GM19372 (cell line): ENCODE measurements around the gene NT5C1B.
"Not testable (repeated sequence)": the region's sequence is repeated elsewhere in the genome, so short reads cannot be mapped to it uniquely, and the experiment has no call there.

Experiments
- ATAC-seq: cut with Tn5 transposase; IDR thresholded peaks from one replicate; pipeline ENCODE4 v1.9.1; 2021; ENCODE audit warnings: mild to moderate bottlenecking, low read depth, moderate library complexity; ENCODE audit not compliant: unreplicated experiment

NT5C1B gene

GRCh38 chr2:18589354-18589753 is at the start of gene NT5C1B:
TSS of gene NT5C1B (minus strand) at chr2:18589569. CDS start at chr2:18589468, 101 bp downstream.
- ATAC-seq = no peak

- ATAC-seq = no peak
Measured at GRCh38 chr2:18637196-18637595, 47.8 kb upstream of the NT5C1B start.

- not testable (repeated sequence) for ATAC-seq
Measured at GRCh38 chr2:18632699-18633098, 43.3 kb upstream of the NT5C1B start.

DNA sequence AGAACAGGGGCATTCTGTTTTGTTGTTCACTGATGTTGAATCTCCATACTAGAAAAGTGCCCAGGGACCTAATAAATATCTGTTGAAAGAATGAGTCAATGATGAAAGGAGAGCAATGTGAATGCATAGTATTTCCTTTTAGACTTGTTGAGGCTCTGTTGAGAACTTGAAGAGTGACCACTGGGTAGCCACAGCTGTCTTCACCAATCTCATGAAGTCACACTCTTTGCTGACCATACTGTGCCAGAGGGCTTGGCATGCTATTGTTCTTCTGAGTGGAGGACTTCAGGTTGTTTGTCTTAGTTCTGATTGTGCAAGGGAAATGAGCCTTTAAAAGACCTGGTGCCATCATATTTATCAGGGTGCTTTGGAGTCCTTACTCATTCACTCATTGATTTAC is 41.6 kb upstream of the NT5C1B start:
- no peak for ATAC-seq

GRCh38 chr2:18630541-18630940 is 41.2 kb upstream of the NT5C1B start:
- ATAC-seq = no peak

DNA sequence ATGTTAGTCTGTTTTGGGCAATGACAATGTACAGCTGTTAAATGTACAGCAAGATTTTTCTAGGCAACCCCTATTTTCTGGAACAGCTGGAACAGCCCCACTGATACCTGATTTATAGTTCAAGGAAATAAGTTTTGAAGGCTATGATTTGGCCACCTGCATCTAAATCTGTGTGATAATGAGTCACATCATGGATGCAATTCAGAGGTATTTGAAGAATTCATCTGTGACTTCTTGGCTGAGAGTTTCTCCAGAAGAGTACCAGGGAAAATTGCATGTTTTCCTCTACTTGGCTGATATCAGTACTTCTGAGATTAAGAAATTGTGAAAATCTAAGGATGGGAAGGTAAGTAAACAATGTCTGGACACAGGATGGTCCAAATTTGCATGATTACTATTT is 40.7 kb upstream of the NT5C1B start:
- no peak for ATAC-seq

DNA sequence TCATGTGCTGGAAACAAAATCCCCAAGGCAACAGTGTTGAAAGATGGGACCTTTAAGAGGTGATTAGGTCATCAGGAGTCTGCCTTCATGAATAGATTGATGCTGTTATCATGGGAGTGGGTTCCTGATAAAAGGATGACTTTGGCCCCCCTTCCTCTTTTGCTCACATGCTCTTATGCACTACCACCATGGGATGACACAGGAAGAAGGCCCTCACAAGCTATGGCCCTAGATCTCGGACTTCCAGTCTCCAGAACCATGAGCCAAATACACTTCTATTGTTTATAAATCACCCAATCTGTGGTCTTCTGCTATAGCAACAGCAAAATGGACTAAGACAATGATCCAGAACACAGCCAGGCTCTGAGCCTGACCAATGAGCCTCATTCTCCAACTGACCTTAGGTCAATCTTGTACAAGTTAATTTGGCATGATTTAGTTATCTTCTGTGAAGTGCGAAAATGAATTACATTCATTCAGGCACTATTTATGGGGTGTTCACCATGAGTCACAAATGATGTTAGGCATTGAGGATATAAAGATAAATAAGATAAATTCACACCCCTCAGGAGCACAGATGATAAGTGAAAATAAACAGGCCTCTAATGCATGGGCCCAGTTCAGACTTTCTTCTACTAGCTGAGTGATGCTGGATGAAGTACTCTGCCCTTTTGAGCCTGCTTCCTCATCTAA is 37.7 kb upstream of the NT5C1B start:
- ATAC-seq = no peak

DNA sequence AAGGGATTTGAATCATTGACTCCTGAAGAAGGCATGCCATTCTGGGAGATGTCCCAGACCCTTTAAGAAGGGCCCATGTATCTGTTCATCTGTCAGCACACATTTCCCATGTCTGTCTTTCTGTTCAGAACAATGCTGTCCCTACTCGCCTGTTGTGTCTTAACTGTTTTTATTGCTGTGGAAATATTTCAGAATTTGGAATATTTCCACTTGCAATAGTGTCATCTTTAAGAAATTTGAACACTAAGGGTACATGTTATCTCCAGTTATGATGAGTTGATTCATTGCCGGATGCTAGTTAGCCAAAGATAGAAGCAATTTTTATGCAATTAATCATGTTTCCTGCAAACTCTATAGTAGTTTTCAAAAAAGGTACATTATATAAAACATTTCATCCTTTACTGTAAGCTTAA is 36.9 kb upstream of the NT5C1B start:
- no peak for ATAC-seq

DNA sequence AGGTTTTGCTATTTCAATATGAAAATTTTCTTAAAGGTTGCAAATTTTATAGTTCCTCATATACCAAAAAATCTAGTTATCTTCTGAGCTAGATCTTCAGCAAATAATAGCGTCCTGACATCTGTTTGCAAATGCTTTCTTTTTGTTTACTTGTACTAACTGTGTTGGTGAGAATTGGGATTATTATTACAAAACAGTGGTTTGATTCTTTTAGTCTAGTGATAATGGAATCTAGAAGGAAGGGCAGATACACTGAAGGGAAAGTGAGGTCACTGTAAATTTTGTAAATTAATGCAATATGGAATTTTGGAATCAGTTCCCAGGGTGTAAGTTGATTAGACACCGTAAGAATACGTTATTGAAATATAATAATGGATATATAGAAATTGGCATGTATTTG is 36.2 kb upstream of the NT5C1B start:
- ATAC-seq = no peak

DNA sequence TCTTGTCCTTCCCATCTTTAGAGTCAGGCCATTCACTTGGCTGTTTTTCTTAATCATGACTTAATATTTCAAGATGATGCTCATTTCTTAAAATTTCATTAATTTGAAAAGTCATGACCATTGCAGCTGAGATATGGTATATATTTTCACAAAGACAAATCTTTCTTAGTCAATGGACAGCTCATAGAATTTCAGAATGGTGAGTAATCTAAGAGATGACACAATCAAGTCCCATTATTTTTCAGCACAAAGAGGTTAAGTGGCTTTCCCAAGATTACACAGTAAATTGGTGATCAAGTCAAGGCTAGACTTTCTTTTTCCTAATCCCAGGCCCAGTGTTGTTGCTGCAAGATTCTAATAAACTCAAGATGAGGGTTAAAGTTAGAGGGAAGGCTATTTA is 34.4 kb upstream of the NT5C1B start:
- no peak for ATAC-seq

GRCh38 chr2:18620867-18621632 is 31.7 kb upstream of the NT5C1B start:
- ATAC-seq = no peak

DNA sequence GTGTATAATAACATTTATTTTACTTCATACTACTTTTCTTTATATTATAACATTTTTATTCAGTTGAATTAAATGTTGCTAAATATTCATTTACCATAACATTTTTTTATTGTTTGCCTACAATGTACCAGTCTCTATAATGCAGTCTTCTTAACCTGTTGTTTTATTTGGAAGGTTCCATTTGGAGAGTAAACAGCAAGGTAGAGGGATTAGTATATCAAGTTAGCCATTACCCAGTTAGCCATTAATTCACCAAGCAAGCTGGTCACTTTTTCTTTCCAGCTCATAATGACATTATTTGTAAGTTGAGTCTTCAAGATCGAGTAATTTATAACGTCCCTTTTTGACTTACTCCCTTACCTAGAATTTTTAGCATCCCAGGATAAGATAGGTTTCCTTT is 29.7 kb upstream of the NT5C1B start:
- no peak for ATAC-seq

DNA sequence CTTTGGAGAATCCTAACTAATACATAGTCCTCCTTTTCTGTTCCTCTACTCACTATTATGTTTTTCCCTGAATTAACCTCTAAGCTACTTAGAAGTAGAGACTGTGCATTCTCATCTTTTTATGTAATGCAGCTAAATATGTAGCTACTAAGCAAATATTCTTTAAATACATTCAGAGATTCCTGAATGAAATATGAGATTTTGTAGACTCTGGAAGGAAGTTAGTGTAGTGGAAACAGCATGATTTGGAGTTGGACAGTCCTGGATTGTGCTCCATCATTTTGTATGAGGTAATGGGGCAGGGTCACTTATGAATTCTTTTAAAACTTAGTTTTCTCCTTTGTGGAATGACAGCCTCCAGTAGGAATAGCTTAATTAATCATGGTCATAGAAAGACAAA is 24.7 kb upstream of the NT5C1B start:
- no peak for ATAC-seq

DNA sequence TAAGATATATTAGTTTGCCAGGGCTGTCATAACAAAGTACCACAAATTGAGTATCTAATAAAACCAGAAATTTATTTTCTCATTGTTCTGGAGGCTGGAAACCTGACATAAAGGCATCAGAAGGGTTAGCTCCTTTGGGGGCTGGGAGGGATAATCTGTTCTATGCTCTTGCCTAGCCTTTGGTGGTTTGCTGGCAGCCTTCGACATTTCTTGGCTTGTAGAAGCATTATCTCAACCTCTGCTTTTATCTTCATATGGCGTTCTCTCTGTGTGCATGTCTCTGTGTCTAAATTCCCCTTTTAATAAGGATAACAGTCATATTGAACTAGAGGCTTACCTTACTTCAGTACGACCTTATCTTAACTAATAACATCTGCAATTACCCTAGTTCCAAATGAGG is 22.8 kb upstream of the NT5C1B start:
- ATAC-seq = no peak

- ATAC-seq = no peak
Measured at GRCh38 chr2:18611604-18612003, 22.2 kb upstream of the NT5C1B start.

DNA sequence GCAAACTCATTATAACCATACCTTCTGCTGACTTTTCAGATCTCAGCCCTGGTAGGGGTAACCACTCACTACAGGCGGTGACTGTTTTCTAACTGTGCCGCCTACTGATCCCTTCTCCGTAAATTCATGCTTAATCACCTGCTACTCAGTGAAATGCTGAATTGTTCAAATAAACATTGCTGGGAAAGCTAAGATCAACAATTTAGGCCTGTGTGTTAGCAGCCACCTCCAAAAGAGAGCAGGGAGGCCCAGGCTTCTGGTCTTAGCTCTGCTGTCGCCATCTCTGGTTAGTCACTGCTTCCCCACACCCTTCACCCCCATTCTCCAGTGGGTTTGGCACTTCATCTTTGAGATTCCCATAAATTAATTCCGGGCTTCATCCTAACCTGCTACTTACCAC is 21.8 kb upstream of the NT5C1B start:
- no peak for ATAC-seq

DNA sequence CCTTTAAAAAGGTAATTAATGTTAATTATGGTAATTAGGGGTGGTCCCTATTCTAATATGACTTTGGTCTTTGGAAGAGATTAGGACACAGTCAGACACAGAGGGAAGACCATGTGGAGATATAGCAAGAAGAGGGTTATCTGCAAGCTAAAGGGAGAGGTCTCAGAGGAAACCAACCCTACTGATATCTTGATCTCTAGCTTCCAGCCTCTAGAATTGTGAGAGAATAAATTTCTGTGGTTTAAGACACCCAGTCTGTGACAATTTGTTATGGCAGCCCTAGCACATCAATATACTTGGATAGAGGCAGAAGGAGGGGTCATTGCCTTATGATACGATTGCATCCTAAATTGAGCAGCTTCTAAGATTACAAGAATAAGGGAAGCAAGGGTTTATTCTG is 21.3 kb upstream of the NT5C1B start:
- ATAC-seq = no peak

GRCh38 chr2:18610090-18610489 is 20.7 kb upstream of the NT5C1B start:
- no peak for ATAC-seq

GRCh38 chr2:18605115-18605514 is 15.7 kb upstream of the NT5C1B start:
- no peak for ATAC-seq

- no peak for ATAC-seq
Measured at GRCh38 chr2:18604531-18604885, 15.1 kb upstream of the NT5C1B start.

- no peak for ATAC-seq
Measured at GRCh38 chr2:18603854-18604530, 14.6 kb upstream of the NT5C1B start.

- ATAC-seq = no peak
Measured at GRCh38 chr2:18602298-18602697, 12.9 kb upstream of the NT5C1B start.
